HCT116 (cell line): ENCODE results near the gene OFD1. TPM values are rescaled to one million over a fixed set of nuclear protein-coding genes. Genes with fewer than 3 reads are reported as not detected.

Experiments
- ATAC-seq: fragments of 200-7000 bp; cut with Tn5 transposase; 2 replicates; pipeline ENCODE4 v1.9.1; 2020; ENCODE audit warnings: mild to moderate bottlenecking, moderate library complexity
- BruUV-seq: library from RNA; stranded (reverse); fragments of 400-500 nt; replicated peaks from 2 replicates; lab custom pipeline; 2021; lab: Mats Ljungman, UMichigan
- CTCF ChIA-PET: fragments of 300-600 bp; sonication (Branson Sonifier 250); formaldehyde crosslinking; loops from one replicate; lab custom pipeline; 2021; ENCODE audit warnings: antibody characterized with exemption; lab: Charles Lee
- POLR2A ChIA-PET: fragments of 300-600, 350-600 bp; sonication (Branson Sonifier 250); formaldehyde crosslinking; loops from one replicate; lab custom pipeline; 2021; ENCODE audit warnings: antibody characterized with exemption; lab: Charles Lee
- RAD21 ChIA-PET, 2 experiments: fragments of 300-600 bp; sonication (Branson Sonifier 250); formaldehyde crosslinking; loops; one replicate each; lab custom pipeline; 2023; ENCODE audit warnings: low total read pairs in 2 of 2; ENCODE audit not compliant: uncharacterized antibody in 2 of 2, unreplicated experiment in 2 of 2, low non-redundant PET in 1 of 2; lab: Charles Lee
- DNase-seq: peaks from one replicate; pipeline ENCODE4 v3.0.0-alpha.2; 2010; ENCODE audit warnings: low read depth, low spot score
- H2AFZ ChIP-seq: fragments of 200-600 bp; shearing (Covaris generic), sonication (generic); 2 replicates; pipeline ENCODE4 v1.6.1; 2017; ENCODE audit warnings: low read depth, mixed run types, mixed read lengths, antibody characterized with exemption, low read length; ENCODE audit not compliant: poor library complexity, severe bottlenecking
- H3K27ac ChIP-seq: 2 replicates; pipeline ENCODE4 v1.5.1; 2012; ENCODE audit warnings: low read depth, low read length
- H3K27me3 ChIP-seq: fragments of 200-600 bp; sonication (generic); 2 replicates; pipeline ENCODE4 v1.6.1; 2016; ENCODE audit warnings: mixed run types, low read length, mixed read lengths; ENCODE audit not compliant: insufficient read depth
- H3K36me3 ChIP-seq, 2 experiments: fragments of 200-500 bp in 1 of 2; fragments of 200-600 bp in 1 of 2; sonication (Bioruptor generic) in 1 of 2; sonication (generic) in 1 of 2; 2 replicates each; pipeline versions ENCODE4 v1.5.1 to v1.6.1; 2014 to 2016; ENCODE audit warnings: low read length in 2 of 2, inconsistent platforms in 1 of 2, mixed read lengths in 1 of 2, mixed run types in 1 of 2; ENCODE audit not compliant: insufficient read depth in 2 of 2, control insufficient read depth in 1 of 2
- H3K4me1 ChIP-seq, 2 experiments: fragments of 200-600 bp in 1 of 2; sonication (generic) in 1 of 2; 2 replicates each; pipeline versions ENCODE4 v1.5.1 to v1.6.1; 2012 to 2017; ENCODE audit warnings: low read length in 2 of 2, inconsistent platforms in 1 of 2, mild to moderate bottlenecking in 1 of 2, mixed read lengths in 1 of 2, mixed run types in 1 of 2, moderate library complexity in 1 of 2; ENCODE audit not compliant: insufficient read depth in 2 of 2, control insufficient read depth in 1 of 2
- H3K4me2 ChIP-seq: fragments of 200-600 bp; sonication (generic); 2 replicates; pipeline ENCODE4 v1.6.1; 2017; ENCODE audit warnings: mixed run types, low read length, mixed read lengths
- H3K4me3 ChIP-seq, 2 experiments: fragments of 200-600 bp in 1 of 2; sonication (generic) in 1 of 2; replicated peaks in 1 of 2; 2 replicates each; pipeline ENCODE4 v1.5.1; 2011 to 2016; ENCODE audit warnings: low read length in 2 of 2, control low read depth in 1 of 2, low read depth in 1 of 2, mild to moderate bottlenecking in 1 of 2, mixed read lengths in 1 of 2, mixed run types in 1 of 2
- H3K79me2 ChIP-seq: fragments of 200-600 bp; sonication (generic); 2 replicates; pipeline ENCODE4 v1.6.1; 2017; ENCODE audit warnings: mild to moderate bottlenecking, mixed run types, low read length, moderate library complexity, mixed read lengths; ENCODE audit not compliant: insufficient read depth
- H3K9ac ChIP-seq: fragments of 200-600 bp; sonication (generic); 2 replicates; pipeline ENCODE4 v1.6.1; 2016; ENCODE audit warnings: low read length, mixed read lengths
- H3K9me2 ChIP-seq: fragments of 200-600 bp; sonication (generic), shearing (Covaris generic); 2 replicates; pipeline ENCODE4 v1.6.1; 2017; ENCODE audit warnings: mixed run types, mild to moderate bottlenecking, moderate library complexity; ENCODE audit not compliant: insufficient read depth
- H3K9me3 ChIP-seq, 2 experiments: fragments of 200-500 bp in 1 of 2; fragments of 200-600 bp in 1 of 2; sonication (Bioruptor generic) in 1 of 2; sonication (generic) in 1 of 2; 2 replicates each; pipeline ENCODE4 v1.6.1; 2014 to 2017; ENCODE audit warnings: low read length in 2 of 2, mixed read lengths in 2 of 2, inconsistent platforms in 1 of 2, low read depth in 1 of 2, mild to moderate bottlenecking in 1 of 2, mixed run types in 1 of 2, moderate library complexity in 1 of 2; ENCODE audit not compliant: control insufficient read depth in 1 of 2, insufficient read depth in 1 of 2
- H4K20me1 ChIP-seq: fragments of 200-600 bp; sonication (generic), shearing (Covaris generic); 2 replicates; pipeline ENCODE4 v1.6.1; 2017; ENCODE audit warnings: mixed run types, mild to moderate bottlenecking, moderate library complexity; ENCODE audit not compliant: insufficient read depth
- ATF3 ChIP-seq: IDR thresholded peaks from 2 replicates; pipeline ENCODE4 v1.6.1; 2012
- EGR1 ChIP-seq: IDR thresholded peaks from 2 replicates; pipeline ENCODE4 v1.6.1; 2012; ENCODE audit warnings: low read depth
- ELF1 ChIP-seq: IDR thresholded peaks from 2 replicates; pipeline ENCODE4 v1.6.1; 2012; ENCODE audit warnings: low read depth, borderline replicate concordance
- EZH2 ChIP-seq: fragments of 200-600 bp; sonication (generic); IDR thresholded peaks from 2 replicates; pipeline ENCODE4 v1.6.1; 2017; ENCODE audit warnings: antibody characterized with exemption, mixed run types
- EZH2phosphoT487 ChIP-seq: fragments of 200-600 bp; IDR thresholded peaks from 2 replicates; pipeline ENCODE4 v1.6.1; 2018; ENCODE audit warnings: antibody characterized with exemption, borderline replicate concordance
- FOSL1 ChIP-seq: IDR thresholded peaks from 2 replicates; pipeline ENCODE4 v1.6.1; 2012; ENCODE audit warnings: low read depth
- JUND ChIP-seq: IDR thresholded peaks from 2 replicates; pipeline ENCODE4 v1.6.1; 2012
- MAX ChIP-seq: IDR thresholded peaks from 2 replicates; pipeline ENCODE4 v1.6.1; 2012
- POLR2A ChIP-seq: IDR thresholded peaks from 2 replicates; pipeline ENCODE4 v1.7.0; 2011; ENCODE audit warnings: borderline replicate concordance; ENCODE audit not compliant: insufficient read depth, insufficient read length; ENCODE audit errors: extremely low read depth
- RAD21 ChIP-seq: IDR thresholded peaks from 2 replicates; pipeline ENCODE4 v1.6.1; 2012; ENCODE audit warnings: low read depth, mild to moderate bottlenecking
- REST ChIP-seq: IDR thresholded peaks from 2 replicates; pipeline ENCODE4 v1.6.1; 2012; ENCODE audit warnings: low read depth
- SIN3A ChIP-seq: IDR thresholded peaks from 2 replicates; pipeline ENCODE4 v1.6.1; 2012; ENCODE audit warnings: low read depth
- SP1 ChIP-seq: IDR thresholded peaks from 2 replicates; pipeline ENCODE4 v1.6.1; 2012; ENCODE audit warnings: low read depth
- SRF ChIP-seq: IDR thresholded peaks from 2 replicates; pipeline ENCODE4 v1.6.1; 2012; ENCODE audit warnings: low read depth
- TCF7L2 ChIP-seq: IDR thresholded peaks from 2 replicates; pipeline ENCODE4 v1.7.0; 2011; ENCODE audit warnings: borderline replicate concordance, inconsistent platforms; ENCODE audit not compliant: insufficient read depth, insufficient read length; ENCODE audit errors: extremely low read depth
- YY1 ChIP-seq: IDR thresholded peaks from 2 replicates; pipeline ENCODE4 v1.6.1; 2011; ENCODE audit warnings: low read length, low read depth, moderate library complexity, mild to moderate bottlenecking; ENCODE audit not compliant: insufficient replicate concordance; ENCODE audit errors: extremely low read depth
- ZFX ChIP-seq: fragments of 450-650 bp; IDR thresholded peaks from 2 replicates; pipeline ENCODE4 v1.6.1; 2017
- ZNF274 ChIP-seq: fragments of 200-500 bp; sonication (Bioruptor generic); IDR thresholded peaks from 2 replicates; pipeline ENCODE4 v1.6.1; 2014; ENCODE audit warnings: mild to moderate bottlenecking, low read depth, low read length, inconsistent platforms
- intact Hi-C: fragments of 100-400 bp; cut with micrococcal nuclease; formaldehyde crosslinking; loops from 2 replicates; pipeline ENCODE4 v1.10.0; 2022
- total RNA-seq: library from RNA; stranded (reverse); gene quantifications from one replicate; pipeline ENCODE4 v1.2.1, GENCODE V29; 2021; ENCODE audit not compliant: unreplicated experiment

OFD1 gene
- total RNA-seq, 1 experiment from 2014 or later: 18.0 TPM

GRCh38 chrX:13702111-13702789 is 32.3 kb upstream of the OFD1 start:
- Histone ChIP-seq H3K4me2 (no peak overlapping the region), H2AFZ (no peak overlapping the region), H3K4me3 (no peak overlapping the region), H3K4me1 (peaks cover 0 to 9% of the 10 kb centered on the region in 2 experiments; a peak in 2 of 4 replicates), H3K27ac (no peak overlapping the region), H3K9me2 (no peaks in the 10 kb centered on the region), H3K9me3 (no peaks in the 10 kb centered on the region), H4K20me1 (no peaks in the 10 kb centered on the region), H3K27me3 (no peaks in the 10 kb centered on the region), H3K79me2 (peaks cover 95% of the 10 kb centered on the region), H3K9ac (no peak overlapping the region), H3K36me3 (no peaks in the 10 kb centered on the region)
- no peak for TF ChIP-seq SP1
- no peak for TF ChIP-seq ELF1
- no peak for TF ChIP-seq TCF7L2
- TF ChIP-seq ZFX: no peak
- no peak for TF ChIP-seq SRF
- no peak for TF ChIP-seq RAD21
- no peak for TF ChIP-seq POLR2A
- RAD21 ChIA-PET: no interaction called here
- POLR2A ChIA-PET: no interaction called here
- ATAC-seq (no peak), DNase-seq (no peak)
- CTCF ChIA-PET: no interaction called here
- BruUV-seq: no TSS peak
- intact Hi-C loops: no loop called here

DNA sequence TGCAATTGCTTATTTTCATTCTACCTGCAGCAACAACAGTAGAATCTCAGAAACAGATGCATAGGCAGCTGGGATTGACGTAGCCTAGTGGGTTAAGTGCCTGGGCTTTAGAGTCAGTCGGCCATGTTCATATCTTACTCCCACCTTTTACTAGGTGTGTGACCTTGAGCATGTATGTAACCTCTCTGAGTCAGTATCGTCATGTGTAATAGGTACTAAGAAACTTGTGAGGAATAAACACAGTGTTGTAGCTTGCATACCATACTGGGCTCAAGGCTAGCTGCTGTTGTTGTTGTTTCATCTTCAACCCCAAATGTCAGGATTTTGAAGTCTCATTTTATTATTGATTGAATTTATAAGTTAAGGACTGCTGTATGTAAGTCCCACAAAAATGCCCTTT is 31.4 kb upstream of the OFD1 start:
- Histone ChIP-seq H4K20me1 (no peaks in the 10 kb centered on the region), H3K4me3 (no peak overlapping the region), H3K4me1 (peaks cover 0 to 9% of the 10 kb centered on the region in 2 experiments; a peak in 2 of 4 replicates), H3K9ac (no peak overlapping the region), H3K27me3 (no peaks in the 10 kb centered on the region), H3K27ac (no peak overlapping the region), H3K9me3 (no peaks in the 10 kb centered on the region), H3K4me2 (no peak overlapping the region), H3K36me3 (no peaks in the 10 kb centered on the region), H3K79me2 (peaks cover 93% of the 10 kb centered on the region), H2AFZ (no peak overlapping the region), H3K9me2 (no peaks in the 10 kb centered on the region)
- ChIA-PET CTCF (no interaction called here), RAD21 (no interaction called here), POLR2A (no interaction called here)
- BruUV-seq: no TSS peak
- no peak for DNase-seq
- TF ChIP-seq ZNF274 (no peak), SP1 (no peak), EZH2 (no peak), EZH2phosphoT487 (no peak), MAX (no peak), REST (no peak), FOSL1 (no peak), JUND (no peak), SIN3A (no peak), SRF (no peak), EGR1 (no peak), YY1 (no peak), POLR2A (no peak), ATF3 (no peak)
- ATAC-seq: no peak
- intact Hi-C loops: no loop called here
